Trophoblast cell (in vitro differentiated cells and primary cell): Measurements from ENCODE around the gene TINAGL1.

Source experiments
- DNase-seq, 2 donors: peaks; one replicate each; pipeline ENCODE4 v3.0.0-alpha.2; 2016
- H2AFZ ChIP-seq: 2 replicates; pipeline ENCODE4 v1.6.1; 2013; ENCODE audit warnings: low read length, moderate library complexity, mild to moderate bottlenecking; ENCODE audit not compliant: insufficient read depth, poor library complexity
- H2AK5ac ChIP-seq: 2 replicates; pipeline ENCODE4 v1.6.1; 2013; ENCODE audit warnings: mild to moderate bottlenecking, low read length
- H2BK120ac ChIP-seq: 2 replicates; pipeline ENCODE4 v1.6.1; 2013; ENCODE audit warnings: low read length, mild to moderate bottlenecking, moderate library complexity; ENCODE audit not compliant: insufficient read depth, poor library complexity
- H2BK12ac ChIP-seq: 2 replicates; pipeline ENCODE4 v1.6.1; 2013; ENCODE audit warnings: mild to moderate bottlenecking, low read length, moderate library complexity
- H2BK5ac ChIP-seq: 2 replicates; pipeline ENCODE4 v1.6.1; 2013; ENCODE audit warnings: low read length, low read depth, moderate library complexity, mild to moderate bottlenecking; ENCODE audit not compliant: poor library complexity
- H3K14ac ChIP-seq: 2 replicates; pipeline ENCODE4 v1.6.1; 2013; ENCODE audit warnings: mild to moderate bottlenecking, low read length
- H3K18ac ChIP-seq: 2 replicates; pipeline ENCODE4 v1.6.1; 2013; ENCODE audit warnings: mild to moderate bottlenecking, low read length
- H3K23ac ChIP-seq: 2 replicates; pipeline ENCODE4 v1.6.1; 2013; ENCODE audit warnings: low read length
- H3K27ac ChIP-seq: 2 replicates; pipeline ENCODE4 v1.5.1; 2013; ENCODE audit warnings: low read depth, mild to moderate bottlenecking, inconsistent platforms, low read length, moderate library complexity
- H3K27me3 ChIP-seq: 2 replicates; pipeline ENCODE4 v1.6.1; 2013; ENCODE audit warnings: inconsistent platforms, mild to moderate bottlenecking, low read length, moderate library complexity; ENCODE audit not compliant: insufficient read depth
- H3K36me3 ChIP-seq, 2 experiments: 1 replicate in 1 of 2; 2 replicates in 1 of 2; pipeline ENCODE4 v1.6.1; 2013; ENCODE audit warnings: low read length in 2 of 2, mild to moderate bottlenecking in 2 of 2, moderate library complexity in 1 of 2; ENCODE audit not compliant: insufficient read depth in 2 of 2, control insufficient read depth in 1 of 2
- H3K4ac ChIP-seq: 2 replicates; pipeline ENCODE4 v1.6.1; 2013; ENCODE audit warnings: low read depth, mild to moderate bottlenecking, low read length, moderate library complexity
- H3K4me1 ChIP-seq, 2 experiments: 1 replicate in 1 of 2; 2 replicates in 1 of 2; pipeline ENCODE4 v1.6.1; 2013; ENCODE audit warnings: low read length in 2 of 2, mild to moderate bottlenecking in 2 of 2, moderate library complexity in 1 of 2; ENCODE audit not compliant: insufficient read depth in 2 of 2, control insufficient read depth in 1 of 2
- H3K4me2 ChIP-seq: 2 replicates; pipeline ENCODE4 v1.6.1; 2013; ENCODE audit warnings: inconsistent platforms, mild to moderate bottlenecking, low read length, moderate library complexity
- H3K4me3 ChIP-seq: 2 replicates; pipeline ENCODE4 v1.5.1; 2013; ENCODE audit warnings: mild to moderate bottlenecking, low read depth, low read length, inconsistent platforms
- H3K79me1 ChIP-seq: one replicate; pipeline ENCODE4 v1.6.1; 2013; ENCODE audit warnings: low read length
- H3K79me2 ChIP-seq: 2 replicates; pipeline ENCODE4 v1.6.1; 2013; ENCODE audit warnings: low read length, mild to moderate bottlenecking; ENCODE audit not compliant: control insufficient read depth, insufficient read depth, poor library complexity
- H3K9ac ChIP-seq: 2 replicates; pipeline ENCODE4 v1.6.1; 2013; ENCODE audit warnings: mild to moderate bottlenecking, low read length
- H3K9me3 ChIP-seq: 2 replicates; pipeline ENCODE4 v1.6.1; 2013; ENCODE audit warnings: low read depth, mild to moderate bottlenecking, control low read depth, inconsistent platforms, low read length; ENCODE audit not compliant: insufficient read depth
- H4K12ac ChIP-seq: 2 replicates; pipeline ENCODE4 v1.6.1; 2013; ENCODE audit warnings: low read depth, mild to moderate bottlenecking, low read length, moderate library complexity
- H4K8ac ChIP-seq: 2 replicates; pipeline ENCODE4 v1.6.1; 2013; ENCODE audit warnings: low read depth, mild to moderate bottlenecking, low read length, moderate library complexity
- H4K91ac ChIP-seq: one replicate; pipeline ENCODE4 v1.6.1; 2013; ENCODE audit warnings: low read depth, mild to moderate bottlenecking, low read length, moderate library complexity
- WGBS: extraction: QIAGEN DNeasy Blood & Tissue Kit; methylation state at CpG from one replicate; pipeline ENCODE4 v1.1.7; 2013; ENCODE audit warnings: missing lambda C conversion rate; ENCODE audit not compliant: insufficient read length, insufficient coverage; ENCODE audit errors: extremely low coverage; 5-methylcytosine and 5-hydroxymethylcytosine counted together

Gene TINAGL1

GRCh38 chr1:31583995-31584868, 7.9 kb downstream of the TINAGL1 start:
- Histone ChIP-seq H3K4ac (no peak overlapping the region), H3K79me2 (peaks cover 14% of the 10 kb centered on the region), H3K27ac (peak overlapping the region; percentile 13), H3K14ac (no peak overlapping the region), H3K27me3 (no peaks in the 10 kb centered on the region), H4K8ac (no peak overlapping the region), H2BK120ac (no peak overlapping the region), H2AFZ (no peak overlapping the region), H4K91ac (peak overlapping the region; percentile 7), H3K9me3 (peaks cover 2% of the 10 kb centered on the region), H3K4me1 (peaks cover 42 to 56% of the 10 kb centered on the region in 2 experiments), H3K23ac (no peak overlapping the region), H4K12ac (no peak overlapping the region), H3K9ac (no peak overlapping the region), H3K79me1 (peaks cover 41% of the 10 kb centered on the region), H3K36me3 (peaks cover 64 to 74% of the 10 kb centered on the region in 2 experiments), H2AK5ac (no peak overlapping the region), H3K4me2 (no peak overlapping the region), H2BK12ac (no peak overlapping the region), H3K18ac (peak overlapping the region; percentile 18), H2BK5ac (no peak overlapping the region), H3K4me3 (no peak overlapping the region)
- WGBS = no CpG with 5 or more reads among the region's 13 CpGs
- DNase-seq = no peak

- Histone ChIP-seq H2AK5ac (no peak overlapping the region), H3K27me3 (no peaks in the 10 kb centered on the region), H3K4me1 (peaks cover 34 to 49% of the 10 kb centered on the region in 2 experiments), H4K91ac (no peak overlapping the region), H3K79me1 (peaks cover 40% of the 10 kb centered on the region), H3K14ac (no peak overlapping the region), H2AFZ (no peak overlapping the region), H3K18ac (no peak overlapping the region), H2BK12ac (no peak overlapping the region), H3K4me2 (no peak overlapping the region), H3K9ac (no peak overlapping the region), H3K4ac (no peak overlapping the region), H3K27ac (peak overlapping the region; percentile 6), H2BK120ac (no peak overlapping the region), H4K8ac (no peak overlapping the region), H3K79me2 (peaks cover 11% of the 10 kb centered on the region), H3K23ac (no peak overlapping the region), H2BK5ac (no peak overlapping the region), H3K36me3 (peaks cover 62 to 71% of the 10 kb centered on the region in 2 experiments), H3K4me3 (no peak overlapping the region), H4K12ac (no peak overlapping the region), H3K9me3 (peaks cover 2% of the 10 kb centered on the region)
- WGBS = no CpG with 5 or more reads among the region's 27 CpGs
- no peak for DNase-seq
These were observed 8.8 kb downstream of the TINAGL1 start for GRCh38 chr1:31584869-31585735.

- H3K4ac ChIP-seq = no peak overlapping the region
- H3K79me1 ChIP-seq = peaks cover 37% of the 10 kb centered on the region
- no peak overlapping the region for H2AFZ ChIP-seq
- H3K27ac ChIP-seq = peak overlapping the region; percentile 3
- no peak overlapping the region for H3K9ac ChIP-seq
- H3K4me2 ChIP-seq = no peak overlapping the region
- H3K27me3 ChIP-seq = no peaks in the 10 kb centered on the region
- no peak overlapping the region for H3K23ac ChIP-seq
- peaks cover 30 to 45% of the 10 kb centered on the region in 2 experiments for H3K4me1 ChIP-seq
- peaks cover 62 to 70% of the 10 kb centered on the region in 2 experiments for H3K36me3 ChIP-seq
- peaks cover 2% of the 10 kb centered on the region for H3K9me3 ChIP-seq
- H2AK5ac ChIP-seq = no peak overlapping the region
- H2BK5ac ChIP-seq = no peak overlapping the region
- H2BK12ac ChIP-seq = no peak overlapping the region
- H3K14ac ChIP-seq = no peak overlapping the region
- H3K79me2 ChIP-seq = peaks cover 10% of the 10 kb centered on the region
- no peak overlapping the region for H3K18ac ChIP-seq
- no peak overlapping the region for H4K8ac ChIP-seq
- DNase-seq = no peak
- H3K4me3 ChIP-seq = no peak overlapping the region
- H4K91ac ChIP-seq = no peak overlapping the region
- H4K12ac ChIP-seq = no peak overlapping the region
- no peak overlapping the region for H2BK120ac ChIP-seq
- no CpG with 5 or more reads among the region's 11 CpGs for WGBS
These were observed 9.5 kb downstream of the TINAGL1 start for GRCh38 chr1:31585736-31586365.
